Trophoblast cell (in vitro differentiated cells and primary cell): ENCODE measurements around the gene TMEM39B.
"Not testable (repeated sequence)": the region's sequence is repeated elsewhere in the genome, so short reads cannot be mapped to it uniquely, and the experiment has no call there.

Source experiments
- DNase-seq, 2 donors: peaks; one replicate each; pipeline ENCODE4 v3.0.0-alpha.2; 2016
- H2AFZ ChIP-seq: 2 replicates; pipeline ENCODE4 v1.6.1; 2013; ENCODE audit warnings: low read length, moderate library complexity, mild to moderate bottlenecking; ENCODE audit not compliant: insufficient read depth, poor library complexity
- H2AK5ac ChIP-seq: 2 replicates; pipeline ENCODE4 v1.6.1; 2013; ENCODE audit warnings: mild to moderate bottlenecking, low read length
- H2BK120ac ChIP-seq: 2 replicates; pipeline ENCODE4 v1.6.1; 2013; ENCODE audit warnings: low read length, mild to moderate bottlenecking, moderate library complexity; ENCODE audit not compliant: insufficient read depth, poor library complexity
- H2BK12ac ChIP-seq: 2 replicates; pipeline ENCODE4 v1.6.1; 2013; ENCODE audit warnings: mild to moderate bottlenecking, low read length, moderate library complexity
- H2BK5ac ChIP-seq: 2 replicates; pipeline ENCODE4 v1.6.1; 2013; ENCODE audit warnings: low read length, low read depth, moderate library complexity, mild to moderate bottlenecking; ENCODE audit not compliant: poor library complexity
- H3K14ac ChIP-seq: 2 replicates; pipeline ENCODE4 v1.6.1; 2013; ENCODE audit warnings: mild to moderate bottlenecking, low read length
- H3K18ac ChIP-seq: 2 replicates; pipeline ENCODE4 v1.6.1; 2013; ENCODE audit warnings: mild to moderate bottlenecking, low read length
- H3K23ac ChIP-seq: 2 replicates; pipeline ENCODE4 v1.6.1; 2013; ENCODE audit warnings: low read length
- H3K27ac ChIP-seq: 2 replicates; pipeline ENCODE4 v1.5.1; 2013; ENCODE audit warnings: low read depth, mild to moderate bottlenecking, inconsistent platforms, low read length, moderate library complexity
- H3K27me3 ChIP-seq: 2 replicates; pipeline ENCODE4 v1.6.1; 2013; ENCODE audit warnings: inconsistent platforms, mild to moderate bottlenecking, low read length, moderate library complexity; ENCODE audit not compliant: insufficient read depth
- H3K36me3 ChIP-seq, 2 experiments: 1 replicate in 1 of 2; 2 replicates in 1 of 2; pipeline ENCODE4 v1.6.1; 2013; ENCODE audit warnings: low read length in 2 of 2, mild to moderate bottlenecking in 2 of 2, moderate library complexity in 1 of 2; ENCODE audit not compliant: insufficient read depth in 2 of 2, control insufficient read depth in 1 of 2
- H3K4ac ChIP-seq: 2 replicates; pipeline ENCODE4 v1.6.1; 2013; ENCODE audit warnings: low read depth, mild to moderate bottlenecking, low read length, moderate library complexity
- H3K4me1 ChIP-seq, 2 experiments: 1 replicate in 1 of 2; 2 replicates in 1 of 2; pipeline ENCODE4 v1.6.1; 2013; ENCODE audit warnings: low read length in 2 of 2, mild to moderate bottlenecking in 2 of 2, moderate library complexity in 1 of 2; ENCODE audit not compliant: insufficient read depth in 2 of 2, control insufficient read depth in 1 of 2
- H3K4me2 ChIP-seq: 2 replicates; pipeline ENCODE4 v1.6.1; 2013; ENCODE audit warnings: inconsistent platforms, mild to moderate bottlenecking, low read length, moderate library complexity
- H3K4me3 ChIP-seq: 2 replicates; pipeline ENCODE4 v1.5.1; 2013; ENCODE audit warnings: mild to moderate bottlenecking, low read depth, low read length, inconsistent platforms
- H3K79me1 ChIP-seq: one replicate; pipeline ENCODE4 v1.6.1; 2013; ENCODE audit warnings: low read length
- H3K79me2 ChIP-seq: 2 replicates; pipeline ENCODE4 v1.6.1; 2013; ENCODE audit warnings: low read length, mild to moderate bottlenecking; ENCODE audit not compliant: control insufficient read depth, insufficient read depth, poor library complexity
- H3K9ac ChIP-seq: 2 replicates; pipeline ENCODE4 v1.6.1; 2013; ENCODE audit warnings: mild to moderate bottlenecking, low read length
- H3K9me3 ChIP-seq: 2 replicates; pipeline ENCODE4 v1.6.1; 2013; ENCODE audit warnings: low read depth, mild to moderate bottlenecking, control low read depth, inconsistent platforms, low read length; ENCODE audit not compliant: insufficient read depth
- H4K12ac ChIP-seq: 2 replicates; pipeline ENCODE4 v1.6.1; 2013; ENCODE audit warnings: low read depth, mild to moderate bottlenecking, low read length, moderate library complexity
- H4K8ac ChIP-seq: 2 replicates; pipeline ENCODE4 v1.6.1; 2013; ENCODE audit warnings: low read depth, mild to moderate bottlenecking, low read length, moderate library complexity
- H4K91ac ChIP-seq: one replicate; pipeline ENCODE4 v1.6.1; 2013; ENCODE audit warnings: low read depth, mild to moderate bottlenecking, low read length, moderate library complexity
- WGBS: extraction: QIAGEN DNeasy Blood & Tissue Kit; methylation state at CpG from one replicate; pipeline ENCODE4 v1.1.7; 2013; ENCODE audit warnings: missing lambda C conversion rate; ENCODE audit not compliant: insufficient read length, insufficient coverage; ENCODE audit errors: extremely low coverage; 5-methylcytosine and 5-hydroxymethylcytosine counted together

The TMEM39B gene

DNA sequence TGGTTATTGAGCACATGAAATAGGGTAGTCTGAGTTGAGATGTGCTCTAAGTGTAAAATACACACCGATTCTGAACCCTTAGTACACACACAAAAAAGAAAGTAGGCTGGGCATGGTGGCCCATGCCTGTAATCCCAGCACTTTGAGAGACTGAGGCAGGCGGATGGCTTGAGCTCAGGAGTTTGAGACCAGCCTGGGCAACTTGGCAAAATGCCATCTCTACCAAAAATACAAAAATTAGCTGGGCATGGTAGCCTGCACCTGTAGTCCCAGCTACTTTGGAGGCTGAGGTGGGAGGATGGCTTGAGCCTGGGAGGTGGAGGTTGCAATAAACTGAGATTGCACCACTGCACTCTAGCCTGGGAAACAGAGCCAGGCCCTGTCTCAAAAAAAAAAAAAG is 13.6 kb downstream of the TMEM39B start:
- not testable (repeated sequence) for H3K4ac ChIP-seq, H3K27ac ChIP-seq

DNA sequence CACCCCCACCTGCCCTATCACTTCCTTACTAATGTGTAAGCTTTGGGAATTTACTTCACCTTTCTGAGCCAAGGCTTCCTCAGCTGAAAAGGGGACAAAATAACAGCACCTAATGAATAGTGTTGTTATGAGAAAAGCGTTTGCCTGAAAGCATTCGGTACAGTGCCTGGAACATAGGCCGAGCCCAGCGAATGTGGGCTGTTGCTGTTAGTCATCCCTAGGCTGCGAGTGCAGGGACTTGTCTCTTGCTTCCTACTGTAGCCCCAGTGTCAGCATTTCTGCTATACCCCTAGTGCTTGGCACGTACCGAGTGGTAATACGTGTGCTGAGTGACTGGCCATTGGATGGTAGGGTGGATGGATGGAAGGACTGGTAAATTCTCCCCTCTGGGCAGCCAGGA is 18.4 kb downstream of the TMEM39B start:
- Histone ChIP-seq H3K27me3 (no peaks in the 10 kb centered on the region), H3K14ac (no peak overlapping the region), H4K8ac (no peak overlapping the region), H3K18ac (no peak overlapping the region), H3K79me1 (no peaks in the 10 kb centered on the region), H2AFZ (no peak overlapping the region), H3K27ac (no peak overlapping the region), H4K12ac (no peak overlapping the region), H3K4me2 (no peak overlapping the region), H3K79me2 (no peaks in the 10 kb centered on the region), H3K36me3 (peaks cover 26 to 37% of the 10 kb centered on the region in 2 experiments), H2BK5ac (no peak overlapping the region), H2BK12ac (no peak overlapping the region), H2BK120ac (no peak overlapping the region), H3K4me1 (no peaks in the 10 kb centered on the region), H3K9ac (no peak overlapping the region), H4K91ac (no peak overlapping the region), H3K4me3 (no peak overlapping the region), H3K4ac (no peak overlapping the region), H2AK5ac (no peak overlapping the region), H3K9me3 (peaks cover 2% of the 10 kb centered on the region), H3K23ac (no peak overlapping the region)
- no peak for DNase-seq
- no CpG with 5 or more reads among the region's 8 CpGs for WGBS

More for the DNA sequence above, 13.6 kb downstream of the TMEM39B start:
- H3K36me3 ChIP-seq, H3K79me2 ChIP-seq, H2BK5ac ChIP-seq, H2BK12ac ChIP-seq, H3K79me1 ChIP-seq, H3K4me1 ChIP-seq, H3K4me2 ChIP-seq, H3K18ac ChIP-seq, H3K9ac ChIP-seq, H3K9me3 ChIP-seq, H3K27me3 ChIP-seq, DNase-seq, H3K14ac ChIP-seq, H3K23ac ChIP-seq, H3K4me3 ChIP-seq, H2AFZ ChIP-seq, H4K12ac ChIP-seq, H4K8ac ChIP-seq, H4K91ac ChIP-seq, H2AK5ac ChIP-seq, H2BK120ac ChIP-seq: not testable (repeated sequence)
- WGBS: no CpG with 5 or more reads among the region's 2 CpGs

DNA sequence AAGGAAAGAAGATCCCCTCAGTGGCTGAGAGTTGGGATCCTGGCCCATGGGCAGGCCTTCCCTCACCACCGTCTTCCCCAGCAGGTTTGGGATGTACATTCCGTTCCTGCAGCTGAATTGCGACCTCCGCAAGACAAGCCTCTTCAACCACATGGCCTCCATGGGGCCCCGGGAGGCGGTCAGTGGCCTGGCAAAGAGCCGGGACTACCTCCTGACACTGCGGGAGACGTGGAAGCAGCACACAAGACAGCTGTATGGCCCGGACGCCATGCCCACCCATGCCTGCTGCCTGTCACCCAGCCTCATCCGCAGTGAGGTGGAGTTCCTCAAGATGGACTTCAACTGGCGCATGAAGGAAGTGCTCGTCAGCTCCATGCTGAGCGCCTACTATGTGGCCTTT is 18.9 kb downstream of the TMEM39B start:
- H3K4ac ChIP-seq: no peak overlapping the region
- no peak overlapping the region for H4K8ac ChIP-seq
- WGBS: no CpG with 5 or more reads among the region's 15 CpGs
- no peak overlapping the region for H2BK5ac ChIP-seq
- H3K36me3 ChIP-seq: peaks cover 26 to 40% of the 10 kb centered on the region in 2 experiments
- no peaks in the 10 kb centered on the region for H3K79me1 ChIP-seq
- peaks cover 2% of the 10 kb centered on the region for H3K9me3 ChIP-seq
- no peak overlapping the region for H3K9ac ChIP-seq
- no peak overlapping the region for H2BK120ac ChIP-seq
- DNase-seq: no peak
- no peak overlapping the region for H3K4me3 ChIP-seq
- no peak overlapping the region for H3K14ac ChIP-seq
- H3K18ac ChIP-seq: no peak overlapping the region
- H3K79me2 ChIP-seq: no peaks in the 10 kb centered on the region
- H3K4me1 ChIP-seq: no peaks in the 10 kb centered on the region
- no peak overlapping the region for H2AFZ ChIP-seq
- H2BK12ac ChIP-seq: no peak overlapping the region
- no peak overlapping the region for H3K27ac ChIP-seq
- no peak overlapping the region for H3K23ac ChIP-seq
- no peak overlapping the region for H4K91ac ChIP-seq
- no peaks in the 10 kb centered on the region for H3K27me3 ChIP-seq
- H3K4me2 ChIP-seq: no peak overlapping the region
- H4K12ac ChIP-seq: no peak overlapping the region
- no peak overlapping the region for H2AK5ac ChIP-seq

DNA sequence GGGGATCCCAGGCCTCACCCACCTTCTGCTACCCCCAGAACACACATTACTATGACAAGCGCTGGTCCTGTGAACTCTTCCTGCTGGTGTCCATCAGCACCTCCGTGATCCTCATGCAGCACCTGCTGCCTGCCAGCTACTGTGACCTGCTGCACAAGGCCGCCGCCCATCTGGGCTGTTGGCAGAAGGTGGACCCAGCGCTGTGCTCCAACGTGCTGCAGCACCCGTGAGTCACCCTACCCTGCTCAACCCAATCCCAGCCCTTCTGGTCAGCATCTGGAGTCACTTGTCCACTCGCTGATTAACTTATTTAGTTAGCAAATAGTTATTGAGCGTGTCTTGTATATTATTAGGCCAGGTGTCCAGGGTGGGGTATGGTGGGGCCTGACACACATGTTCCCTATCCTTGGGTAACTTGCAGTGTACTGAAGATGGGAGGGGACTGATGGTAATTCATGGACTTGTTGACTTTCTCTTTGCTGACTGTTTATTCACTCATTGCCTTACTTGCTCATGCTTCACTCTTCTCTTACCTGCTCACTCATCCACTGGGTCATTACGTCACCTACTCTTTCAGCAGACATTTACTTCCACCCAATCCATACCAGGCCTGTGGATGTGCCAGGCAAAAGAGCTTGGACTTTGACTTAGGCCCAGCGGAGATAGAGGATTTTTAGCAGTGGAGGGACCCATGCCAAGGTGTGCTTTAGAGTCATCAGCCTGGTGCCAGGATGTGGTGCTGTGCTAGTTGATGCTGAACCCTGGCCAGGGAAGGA is 22.2 kb downstream of the TMEM39B start:
- Histone ChIP-seq H3K4me1 (no peaks in the 10 kb centered on the region), H2BK12ac (no peak overlapping the region), H2AK5ac (no peak overlapping the region), H2BK120ac (no peak overlapping the region), H4K91ac (no peak overlapping the region), H3K9me3 (peaks cover 2% of the 10 kb centered on the region), H3K27me3 (no peaks in the 10 kb centered on the region), H3K4ac (no peak overlapping the region), H3K4me2 (no peak overlapping the region), H3K79me2 (no peaks in the 10 kb centered on the region), H4K8ac (no peak overlapping the region), H3K79me1 (no peaks in the 10 kb centered on the region), H3K9ac (no peak overlapping the region), H2BK5ac (no peak overlapping the region), H4K12ac (no peak overlapping the region), H3K4me3 (no peak overlapping the region), H3K23ac (no peak overlapping the region), H3K27ac (no peak overlapping the region), H3K36me3 (peaks cover 27 to 46% of the 10 kb centered on the region in 2 experiments), H2AFZ (no peak overlapping the region), H3K18ac (no peak overlapping the region), H3K14ac (no peak overlapping the region)
- DNase-seq: no peak
- no CpG with 5 or more reads among the region's 11 CpGs for WGBS
